HepG2 (cell line): Measurements from ENCODE around the gene LONP1. TPM values are rescaled to one million over a fixed set of nuclear protein-coding genes. Genes with fewer than 3 reads are reported as not detected.

ENCODE experiments used
- CCDC6 ChIP-seq: sonication (generic); formaldehyde crosslinking; IDR thresholded peaks from 2 replicates; pipeline ENCODE4 v1.8.1; 2022; ENCODE audit warnings: mild to moderate bottlenecking, missing genetic modification reagents, moderate library complexity
- EP300 ChIP-seq, 3 experiments: sonication (generic) in 1 of 3; formaldehyde crosslinking in 1 of 3; IDR thresholded peaks; 2 replicates each; pipeline versions ENCODE4 v1.5.1 to v1.6.1; 2011 to 2020; ENCODE audit warnings: low read depth in 2 of 3, low read length in 2 of 3, borderline replicate concordance in 1 of 3, improper control_type of control experiment in 1 of 3, mild to moderate bottlenecking in 1 of 3, missing genetic modification reagents in 1 of 3, moderate library complexity in 1 of 3
- ETV6 ChIP-seq: sonication (generic); formaldehyde crosslinking; conservative IDR thresholded peaks from 2 replicates; pipeline ENCODE4 v1.4.0; 2020; ENCODE audit warnings: missing genetic modification reagents
- GRHL1 ChIP-seq: sonication (generic); formaldehyde crosslinking; conservative IDR thresholded peaks from 2 replicates; pipeline ENCODE4 v1.8.0; 2022; ENCODE audit warnings: missing genetic modification reagents
- IKZF1 ChIP-seq: fragments of 450-650 bp; IDR thresholded peaks from 2 replicates; pipeline ENCODE4 v1.7.1; 2016
- IRF1 ChIP-seq: sonication (generic); formaldehyde crosslinking; IDR thresholded peaks from 2 replicates; pipeline ENCODE4 v1.4.0; 2020; ENCODE audit warnings: low read depth, mild to moderate bottlenecking, missing genetic modification reagents
- JUND ChIP-seq: sonication (generic); formaldehyde crosslinking; IDR thresholded peaks from 2 replicates; pipeline ENCODE4 v1.8.0; 2022; ENCODE audit warnings: mild to moderate bottlenecking, missing genetic modification reagents
- KDM4B ChIP-seq: sonication (generic); formaldehyde crosslinking; IDR thresholded peaks from 2 replicates; pipeline ENCODE4 v1.4.0; 2020; ENCODE audit warnings: missing genetic modification reagents
- LRRFIP1 ChIP-seq: sonication (generic); formaldehyde crosslinking; conservative IDR thresholded peaks from 2 replicates; pipeline ENCODE4 v1.4.0; 2020; ENCODE audit warnings: missing genetic modification reagents
- MTF1 ChIP-seq: sonication (generic); formaldehyde crosslinking; IDR thresholded peaks from 2 replicates; pipeline ENCODE4 v1.5.0; 2020; ENCODE audit warnings: missing genetic modification reagents
- NR3C1 ChIP-seq: sonication (generic); formaldehyde crosslinking; IDR thresholded peaks from 2 replicates; pipeline ENCODE4 v1.4.0; 2020; ENCODE audit warnings: missing genetic modification reagents
- PRPF4 ChIP-seq: fragments of 200-400 bp; formaldehyde crosslinking; IDR thresholded peaks from 2 replicates; pipeline ENCODE4 v1.6.1; 2016; ENCODE audit warnings: low read length, low read depth; ENCODE audit not compliant: poor library complexity, severe bottlenecking
- SMC3 ChIP-seq: IDR thresholded peaks from 2 replicates; pipeline ENCODE4 v1.6.1; 2011; ENCODE audit warnings: low read length, improper control_type of control experiment
- ZNF10 ChIP-seq: sonication (generic); formaldehyde crosslinking; IDR thresholded peaks from 2 replicates; pipeline ENCODE4 v1.4.0; 2020; ENCODE audit warnings: mild to moderate bottlenecking, low read depth, missing genetic modification reagents, borderline replicate concordance
- ZNF275 ChIP-seq: sonication (generic); formaldehyde crosslinking; IDR thresholded peaks from 2 replicates; pipeline ENCODE4 v1.8.0; 2022; ENCODE audit warnings: missing genetic modification reagents, mild to moderate bottlenecking, inconsistent platforms, borderline replicate concordance
- ZNF362 ChIP-seq: sonication (generic); formaldehyde crosslinking; IDR thresholded peaks from 2 replicates; pipeline ENCODE4 v1.4.0; 2020; ENCODE audit warnings: missing genetic modification reagents, mild to moderate bottlenecking, borderline replicate concordance
- ZNF431 ChIP-seq: sonication (generic); formaldehyde crosslinking; IDR thresholded peaks from 2 replicates; pipeline ENCODE4 v1.9.0; 2022; ENCODE audit warnings: missing genetic modification reagents, low read depth, mild to moderate bottlenecking, borderline replicate concordance
- ZNF563 ChIP-seq: sonication (generic); formaldehyde crosslinking; IDR thresholded peaks from 2 replicates; pipeline ENCODE4 v1.8.0; 2022; ENCODE audit warnings: mild to moderate bottlenecking, moderate library complexity, missing genetic modification reagents
- ZNF775 ChIP-seq: sonication (generic); formaldehyde crosslinking; IDR thresholded peaks from 2 replicates; pipeline ENCODE4 v1.4.0; 2020; ENCODE audit warnings: missing genetic modification reagents, mild to moderate bottlenecking, moderate library complexity, borderline replicate concordance
- polyA plus RNA-seq, 8 experiments: library from polyadenylated mRNA; depleted of rRNA in 3 of 8; stranded (reverse) in 7 of 8; unstranded in 1 of 8; fragments of >200 nt; fragmentation: Illumina TruSeq in 4 of 8; extraction: Trizol in 4 of 8; gene quantifications; 2 replicates each; pipeline versions ENCODE4 v1.2.1 to v1.2.3, GENCODE V29; 2011 to 2016; ENCODE audit warnings: low read depth in 4 of 8, missing spikeins in 1 of 8, mixed read lengths in 1 of 8; ENCODE audit not compliant: insufficient read depth in 1 of 8
- total RNA-seq, 5 experiments: library from RNA; depleted of rRNA; stranded (reverse); fragments of >200 nt; fragmentation: Illumina TruSeq; extraction: Trizol; gene quantifications; 2 replicates each; pipeline ENCODE4 v1.2.3, GENCODE V29; 2016; ENCODE audit warnings: low read depth in 1 of 5

LONP1 gene
- total and polyA plus RNA-seq, 2 of the 13 experiments (the other 11 are each of a cell fraction or from before 2014, with no cell fraction given) = 59.5 to 76.8 TPM

GRCh38 chr19:5680437-5681368 lies 39.2 kb downstream of the LONP1 start, which contains the start of the genes HSD11B1L and MICOS13 (continued):
- TF ChIP-seq ZNF563 (CRISPR knock-in tag) (peak; percentile 60; the same call in 1 of the 2 replicates), ZNF775 (CRISPR knock-in tag) (no peak), ZNF10 (CRISPR knock-in tag) (no peak), IRF1 (no peak), IKZF1 (no peak), SMC3 (no peak), MTF1 (CRISPR knock-in tag) (no peak; the same call in 1 of the 2 replicates), ZNF431 (no peak), LRRFIP1 (CRISPR knock-in tag) (no peak), PRPF4 (no peak), ZNF362 (CRISPR knock-in tag) (no peak), NR3C1 (no peak), GRHL1 (CRISPR knock-in tag) (no peak), JUND (CRISPR knock-in tag) (peak; percentile 13; the same call in 1 of the 2 replicates), ZNF275 (peak; percentile 51; the same call in 1 of the 2 replicates), KDM4B (0 out of 2 replicates have a peak, but pooled peaks have one; percentile 5), CCDC6 (CRISPR knock-in tag) (no peak), ETV6 (CRISPR knock-in tag) (no peak), EP300 (IDR thresholded peaks at IDR 0.05; ENCODE audit: low read depth in 2 of 2, low read length in 2 of 2) (no peak), EP300 (CRISPR knock-in tag; IDR thresholded peaks at IDR 0.05; ENCODE audit: borderline replicate concordance) (no peak; the same call in 1 of the 2 replicates)
